ENCODE data around the gene HES4.

DNA sequence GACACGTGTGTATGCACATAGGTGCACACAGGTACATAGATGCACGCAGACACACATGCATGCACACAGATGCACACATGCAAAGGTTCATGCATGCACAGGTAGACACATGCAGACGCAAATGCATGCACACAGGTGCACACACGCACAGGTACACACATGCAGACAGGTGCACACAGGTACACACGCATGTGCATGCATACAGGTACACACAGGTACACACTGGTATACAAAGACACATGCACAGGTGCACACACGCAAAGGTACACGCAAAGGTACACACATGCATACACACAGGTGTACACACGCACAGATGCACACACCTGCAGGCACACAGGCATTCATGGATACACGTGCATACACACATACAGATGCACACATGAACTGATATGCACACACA lies 49.6 kb downstream of the HES4 start:
- TF ChIP-seq YY1 (IDR thresholded peaks at IDR 0.05; ENCODE audit: low read depth, low read length) = no peak
- no peak for TF ChIP-seq POLR2AphosphoS5 (IDR thresholded peaks at IDR 0.05; ENCODE audit: low read length)
- TF ChIP-seq, protein P1, sequence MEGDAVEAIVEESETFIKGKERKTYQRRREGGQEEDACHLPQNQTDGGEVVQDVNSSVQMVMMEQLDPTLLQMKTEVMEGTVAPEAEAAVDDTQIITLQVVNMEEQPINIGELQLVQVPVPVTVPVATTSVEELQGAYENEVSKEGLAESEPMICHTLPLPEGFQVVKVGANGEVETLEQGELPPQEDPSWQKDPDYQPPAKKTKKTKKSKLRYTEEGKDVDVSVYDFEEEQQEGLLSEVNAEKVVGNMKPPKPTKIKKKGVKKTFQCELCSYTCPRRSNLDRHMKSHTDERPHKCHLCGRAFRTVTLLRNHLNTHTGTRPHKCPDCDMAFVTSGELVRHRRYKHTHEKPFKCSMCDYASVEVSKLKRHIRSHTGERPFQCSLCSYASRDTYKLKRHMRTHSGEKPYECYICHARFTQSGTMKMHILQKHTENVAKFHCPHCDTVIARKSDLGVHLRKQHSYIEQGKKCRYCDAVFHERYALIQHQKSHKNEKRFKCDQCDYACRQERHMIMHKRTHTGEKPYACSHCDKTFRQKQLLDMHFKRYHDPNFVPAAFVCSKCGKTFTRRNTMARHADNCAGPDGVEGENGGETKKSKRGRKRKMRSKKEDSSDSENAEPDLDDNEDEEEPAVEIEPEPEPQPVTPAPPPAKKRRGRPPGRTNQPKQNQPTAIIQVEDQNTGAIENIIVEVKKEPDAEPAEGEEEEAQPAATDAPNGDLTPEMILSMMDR (IDR thresholded peaks at IDR 0.05 in 2 of 3, conservative IDR thresholded peaks at IDR 0.05 in 1 of 3; ENCODE audit: control insufficient read depth in 2 of 3, extremely low read depth in 1 of 3, insufficient read depth in 1 of 3, low read depth in 3 of 3, low read length in 3 of 3) = no peak
- no peak for TF ChIP-seq CHD2 (IDR thresholded peaks at IDR 0.05; ENCODE audit: borderline replicate concordance, low read depth, low read length)
- no peak for TF ChIP-seq RAD21 (IDR thresholded peaks at IDR 0.05; ENCODE audit: insufficient read depth, low read depth, low read length)
- TF ChIP-seq EZH2 (IDR thresholded peaks at IDR 0.05; ENCODE audit: borderline replicate concordance, control insufficient read depth, low read depth, low read length) = no peak
- TF ChIP-seq SREBF2 (IDR thresholded peaks at IDR 0.05; ENCODE audit: low read length) = no peak
- no peak for TF ChIP-seq CREB1 (IDR thresholded peaks at IDR 0.05; ENCODE audit: low read depth)
- TF ChIP-seq, protein P2, sequence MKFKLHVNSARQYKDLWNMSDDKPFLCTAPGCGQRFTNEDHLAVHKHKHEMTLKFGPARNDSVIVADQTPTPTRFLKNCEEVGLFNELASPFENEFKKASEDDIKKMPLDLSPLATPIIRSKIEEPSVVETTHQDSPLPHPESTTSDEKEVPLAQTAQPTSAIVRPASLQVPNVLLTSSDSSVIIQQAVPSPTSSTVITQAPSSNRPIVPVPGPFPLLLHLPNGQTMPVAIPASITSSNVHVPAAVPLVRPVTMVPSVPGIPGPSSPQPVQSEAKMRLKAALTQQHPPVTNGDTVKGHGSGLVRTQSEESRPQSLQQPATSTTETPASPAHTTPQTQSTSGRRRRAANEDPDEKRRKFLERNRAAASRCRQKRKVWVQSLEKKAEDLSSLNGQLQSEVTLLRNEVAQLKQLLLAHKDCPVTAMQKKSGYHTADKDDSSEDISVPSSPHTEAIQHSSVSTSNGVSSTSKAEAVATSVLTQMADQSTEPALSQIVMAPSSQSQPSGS (IDR thresholded peaks at IDR 0.05; ENCODE audit: low read length) = no peak
- no peak for TF ChIP-seq PAX5 (IDR thresholded peaks at IDR 0.05; ENCODE audit: borderline replicate concordance, low read depth, low read length)
- TF ChIP-seq ZSCAN29 (IDR thresholded peaks at IDR 0.05) = no peak
- TF ChIP-seq RCOR1 (conservative IDR thresholded peaks at IDR 0.05; ENCODE audit: low read depth, low read length) = no peak
- TF ChIP-seq, protein P3, sequence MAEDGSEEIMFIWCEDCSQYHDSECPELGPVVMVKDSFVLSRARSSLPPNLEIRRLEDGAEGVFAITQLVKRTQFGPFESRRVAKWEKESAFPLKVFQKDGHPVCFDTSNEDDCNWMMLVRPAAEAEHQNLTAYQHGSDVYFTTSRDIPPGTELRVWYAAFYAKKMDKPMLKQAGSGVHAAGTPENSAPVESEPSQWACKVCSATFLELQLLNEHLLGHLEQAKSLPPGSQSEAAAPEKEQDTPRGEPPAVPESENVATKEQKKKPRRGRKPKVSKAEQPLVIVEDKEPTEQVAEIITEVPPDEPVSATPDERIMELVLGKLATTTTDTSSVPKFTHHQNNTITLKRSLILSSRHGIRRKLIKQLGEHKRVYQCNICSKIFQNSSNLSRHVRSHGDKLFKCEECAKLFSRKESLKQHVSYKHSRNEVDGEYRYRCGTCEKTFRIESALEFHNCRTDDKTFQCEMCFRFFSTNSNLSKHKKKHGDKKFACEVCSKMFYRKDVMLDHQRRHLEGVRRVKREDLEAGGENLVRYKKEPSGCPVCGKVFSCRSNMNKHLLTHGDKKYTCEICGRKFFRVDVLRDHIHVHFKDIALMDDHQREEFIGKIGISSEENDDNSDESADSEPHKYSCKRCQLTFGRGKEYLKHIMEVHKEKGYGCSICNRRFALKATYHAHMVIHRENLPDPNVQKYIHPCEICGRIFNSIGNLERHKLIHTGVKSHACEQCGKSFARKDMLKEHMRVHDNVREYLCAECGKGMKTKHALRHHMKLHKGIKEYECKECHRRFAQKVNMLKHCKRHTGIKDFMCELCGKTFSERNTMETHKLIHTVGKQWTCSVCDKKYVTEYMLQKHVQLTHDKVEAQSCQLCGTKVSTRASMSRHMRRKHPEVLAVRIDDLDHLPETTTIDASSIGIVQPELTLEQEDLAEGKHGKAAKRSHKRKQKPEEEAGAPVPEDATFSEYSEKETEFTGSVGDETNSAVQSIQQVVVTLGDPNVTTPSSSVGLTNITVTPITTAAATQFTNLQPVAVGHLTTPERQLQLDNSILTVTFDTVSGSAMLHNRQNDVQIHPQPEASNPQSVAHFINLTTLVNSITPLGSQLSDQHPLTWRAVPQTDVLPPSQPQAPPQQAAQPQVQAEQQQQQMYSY (CRISPR knock-in tag; IDR thresholded peaks at IDR 0.05) = no peak
- TF ChIP-seq, protein P4, sequence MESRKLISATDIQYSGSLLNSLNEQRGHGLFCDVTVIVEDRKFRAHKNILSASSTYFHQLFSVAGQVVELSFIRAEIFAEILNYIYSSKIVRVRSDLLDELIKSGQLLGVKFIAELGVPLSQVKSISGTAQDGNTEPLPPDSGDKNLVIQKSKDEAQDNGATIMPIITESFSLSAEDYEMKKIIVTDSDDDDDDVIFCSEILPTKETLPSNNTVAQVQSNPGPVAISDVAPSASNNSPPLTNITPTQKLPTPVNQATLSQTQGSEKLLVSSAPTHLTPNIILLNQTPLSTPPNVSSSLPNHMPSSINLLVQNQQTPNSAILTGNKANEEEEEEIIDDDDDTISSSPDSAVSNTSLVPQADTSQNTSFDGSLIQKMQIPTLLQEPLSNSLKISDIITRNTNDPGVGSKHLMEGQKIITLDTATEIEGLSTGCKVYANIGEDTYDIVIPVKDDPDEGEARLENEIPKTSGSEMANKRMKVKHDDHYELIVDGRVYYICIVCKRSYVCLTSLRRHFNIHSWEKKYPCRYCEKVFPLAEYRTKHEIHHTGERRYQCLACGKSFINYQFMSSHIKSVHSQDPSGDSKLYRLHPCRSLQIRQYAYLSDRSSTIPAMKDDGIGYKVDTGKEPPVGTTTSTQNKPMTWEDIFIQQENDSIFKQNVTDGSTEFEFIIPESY (IDR thresholded peaks at IDR 0.05) = no peak

Data from GM12878 (cell line).